Vagina (tissue), 2 donors: ENCODE measurements around the gene HOXD4.

Source experiments
- POLR2A ChIP-seq, 2 donors: fragments of 450-650 bp; IDR thresholded peaks; one replicate each; pipeline ENCODE4 v1.6.1; 2017; ENCODE audit warnings: antibody characterized with exemption in 2 of 2, mild to moderate bottlenecking in 2 of 2, moderate library complexity in 2 of 2
- POLR2AphosphoS5 ChIP-seq, 2 donors: sonication (generic); formaldehyde crosslinking; IDR thresholded peaks; one replicate each; pipeline ENCODE4 v1.9.0; 2017; ENCODE audit warnings: antibody characterized with exemption in 2 of 2, mild to moderate bottlenecking in 2 of 2, low read depth in 1 of 2; ENCODE audit not compliant: insufficient read depth in 1 of 2
- TF ChIP-seq, protein P1 (sequence below), 3 experiments: fragments of 450-650 bp in 2 of 3; fragments of 200-600 bp in 1 of 3; sonication (generic) in 1 of 3; IDR thresholded peaks; one replicate each; pipeline ENCODE4 v1.5.1; 2017 to 2019; ENCODE audit warnings: antibody characterized with exemption in 3 of 3, mild to moderate bottlenecking in 2 of 3, moderate library complexity in 2 of 3

DNA sequence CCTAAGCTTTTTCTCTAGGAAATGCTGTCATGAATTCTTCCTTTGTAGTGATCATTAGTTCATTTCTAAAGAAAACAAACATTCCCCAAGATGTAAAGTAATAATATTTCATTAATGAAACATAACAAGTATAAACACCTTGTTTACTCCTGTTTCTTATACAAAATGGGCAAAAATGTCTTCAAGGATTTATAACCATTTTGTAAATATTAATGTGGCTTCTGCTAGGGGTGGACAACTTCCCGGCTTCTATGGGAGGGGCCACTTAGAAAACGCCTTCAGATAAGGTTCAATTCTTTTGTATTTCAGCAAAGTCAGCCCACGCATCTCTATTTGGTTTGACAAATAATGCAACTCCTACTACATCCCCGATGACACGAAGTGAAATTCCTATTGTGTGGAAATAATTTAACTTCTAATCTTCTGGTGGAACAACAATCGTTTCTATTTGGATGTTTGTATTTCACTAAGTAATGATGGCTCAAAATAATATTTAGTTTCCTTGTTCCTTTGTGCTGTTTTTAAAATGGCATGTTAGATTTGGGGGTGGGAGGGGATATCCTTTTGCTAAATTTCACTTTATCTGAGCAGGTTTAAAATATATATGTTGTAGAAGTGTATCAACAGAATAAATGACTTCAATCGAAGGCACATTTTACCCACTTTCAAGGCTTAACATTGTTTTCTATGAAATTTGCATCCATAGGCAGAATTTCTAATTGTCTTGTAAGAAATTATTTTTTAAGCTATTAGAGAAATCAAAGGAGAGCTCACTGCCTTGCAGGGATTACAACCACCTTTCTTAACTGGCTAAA is 22.4 kb downstream of the HOXD4 start:
- TF ChIP-seq, protein P1, sequence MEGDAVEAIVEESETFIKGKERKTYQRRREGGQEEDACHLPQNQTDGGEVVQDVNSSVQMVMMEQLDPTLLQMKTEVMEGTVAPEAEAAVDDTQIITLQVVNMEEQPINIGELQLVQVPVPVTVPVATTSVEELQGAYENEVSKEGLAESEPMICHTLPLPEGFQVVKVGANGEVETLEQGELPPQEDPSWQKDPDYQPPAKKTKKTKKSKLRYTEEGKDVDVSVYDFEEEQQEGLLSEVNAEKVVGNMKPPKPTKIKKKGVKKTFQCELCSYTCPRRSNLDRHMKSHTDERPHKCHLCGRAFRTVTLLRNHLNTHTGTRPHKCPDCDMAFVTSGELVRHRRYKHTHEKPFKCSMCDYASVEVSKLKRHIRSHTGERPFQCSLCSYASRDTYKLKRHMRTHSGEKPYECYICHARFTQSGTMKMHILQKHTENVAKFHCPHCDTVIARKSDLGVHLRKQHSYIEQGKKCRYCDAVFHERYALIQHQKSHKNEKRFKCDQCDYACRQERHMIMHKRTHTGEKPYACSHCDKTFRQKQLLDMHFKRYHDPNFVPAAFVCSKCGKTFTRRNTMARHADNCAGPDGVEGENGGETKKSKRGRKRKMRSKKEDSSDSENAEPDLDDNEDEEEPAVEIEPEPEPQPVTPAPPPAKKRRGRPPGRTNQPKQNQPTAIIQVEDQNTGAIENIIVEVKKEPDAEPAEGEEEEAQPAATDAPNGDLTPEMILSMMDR (IDR thresholded peaks at IDR 0.05) = no peak
- no peak for TF ChIP-seq POLR2A (IDR thresholded peaks at IDR 0.05)
- TF ChIP-seq POLR2AphosphoS5 (IDR thresholded peaks at IDR 0.05; ENCODE audit: insufficient read depth in 1 of 2, low read depth in 1 of 2) = no peak
